Upper lobe of left lung (tissue), 6 donors: ENCODE data around the gene GRID1. TPM values are rescaled to one million over a fixed set of nuclear protein-coding genes. Genes with fewer than 3 reads are reported as not detected.

Experiments
- ATAC-seq, 2 donors: fragments of 200-7000 bp; cut with Tn5 transposase; one replicate each; pipeline ENCODE4 v1.9.1; 2022; ENCODE audit warnings: mild to moderate bottlenecking in 2 of 2, moderate library complexity in 2 of 2; ENCODE audit not compliant: low FRiP score in 2 of 2
- DNase-seq, 2 donors: peaks; one replicate each; pipeline ENCODE4 v3.0.0-alpha.2; 2019 to 2020
- H3K27ac ChIP-seq, 4 donors: fragments of 200-600 bp; sonication (generic); one replicate each; pipeline ENCODE4 v1.5.1; 2016 to 2019
- H3K27me3 ChIP-seq, 4 donors: fragments of 200-600 bp; sonication (generic); one replicate each; pipeline ENCODE4 v1.5.1; 2017 to 2019
- H3K36me3 ChIP-seq, 4 donors: fragments of 200-600 bp; sonication (generic); one replicate each; pipeline ENCODE4 v1.5.1; 2016 to 2019
- H3K4me1 ChIP-seq, 4 donors: fragments of 200-600 bp; sonication (generic); one replicate each; pipeline ENCODE4 v1.5.1; 2018 to 2019
- H3K4me3 ChIP-seq, 4 donors: fragments of 200-600 bp; sonication (generic); one replicate each; pipeline ENCODE4 v1.5.1; 2017 to 2019; ENCODE audit warnings: mild to moderate bottlenecking in 2 of 4, moderate library complexity in 1 of 4
- H3K9me3 ChIP-seq, 4 donors: fragments of 200-600 bp; sonication (generic); one replicate each; pipeline ENCODE4 v1.5.1; 2018 to 2019
- CTCF ChIP-seq, 6 experiments: fragments of 450-650 bp in 4 of 6; fragments of 200-600 bp in 2 of 6; sonication (generic) in 2 of 6; IDR thresholded peaks; one replicate each; pipeline ENCODE4 v1.5.1; 2016 to 2019; ENCODE audit warnings: antibody characterized with exemption in 6 of 6
- EP300 ChIP-seq, 4 donors: sonication (generic); formaldehyde crosslinking; IDR thresholded peaks; one replicate each; pipeline ENCODE4 v1.5.1; 2017; ENCODE audit warnings: antibody characterized with exemption in 4 of 4, control low read depth in 2 of 4
- POLR2A ChIP-seq, 4 donors: fragments of 450-650 bp; IDR thresholded peaks; one replicate each; pipeline ENCODE4 v1.5.1; 2016 to 2017; ENCODE audit warnings: antibody characterized with exemption in 4 of 4, mild to moderate bottlenecking in 2 of 4
- POLR2AphosphoS5 ChIP-seq, 2 donors: sonication (generic); formaldehyde crosslinking; IDR thresholded peaks; one replicate each; pipeline ENCODE4 v1.5.1; 2017; ENCODE audit warnings: antibody characterized with exemption in 2 of 2
- WGBS, 2 donors: methylation state at CpG; one replicate each; pipeline ENCODE4 v1.1.5; 2017 to 2018; 5-methylcytosine and 5-hydroxymethylcytosine counted together
- total RNA-seq, 6 donors: library from RNA; depleted of rRNA in 4 of 6; stranded (reverse); fragments of >200 nt in 4 of 6; gene quantifications; one replicate each; pipeline versions ENCODE4 v1.1.0 to v1.2.1, GENCODE V29; 2016 to 2021
- donor health status: DM: no; HTN: no; CAD: no; lungs with moderate emphysema.
- donor health status: DM: no; HTN: yes; CAD: no; lungs with severe emphysema.

The GRID1 gene
- total RNA-seq, 6 donors from 2014 or later, result 1.5 to 5.2 (median 3.2) TPM

DNA sequence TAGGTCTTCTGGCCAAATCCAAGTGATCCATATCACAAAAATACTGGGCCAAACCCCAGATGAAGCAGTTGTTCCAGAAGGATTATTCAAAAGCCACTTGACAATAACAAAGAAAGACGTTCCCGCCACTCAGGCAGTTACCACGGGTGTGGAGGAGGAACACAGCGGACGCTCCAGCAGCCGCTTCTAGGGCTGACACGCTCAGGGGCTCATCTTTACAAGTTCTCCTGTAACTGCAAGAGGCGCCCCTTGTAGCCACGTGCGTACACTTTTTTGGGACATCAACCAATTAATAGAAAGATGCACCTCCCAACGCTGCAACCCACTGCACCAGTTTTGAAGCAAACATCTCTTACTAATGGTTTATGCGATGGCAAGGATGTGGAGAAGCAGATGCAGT is 159.4 kb downstream of the GRID1 start:
- Histone ChIP-seq H3K4me3 (no peak overlapping the region), H3K27ac (no peak overlapping the region), H3K9me3 (no peaks in the 10 kb centered on the region), H3K4me1 (peaks cover 0 to 11% (median 0%) of the 10 kb centered on the region in 4 donors), H3K36me3 (no peaks in the 10 kb centered on the region), H3K27me3 (no peaks in the 10 kb centered on the region)
- ATAC-seq (no peak), DNase-seq (no peak)
- TF ChIP-seq EP300 (IDR thresholded peaks at IDR 0.05) (no peak), POLR2A (IDR thresholded peaks at IDR 0.05) (no peak), CTCF (IDR thresholded peaks at IDR 0.05) (no peak), POLR2AphosphoS5 (IDR thresholded peaks at IDR 0.05) (no peak)
- WGBS, 2 donors, result 90 to 91% methylated on average over 12 of the region's 12 CpGs

DNA sequence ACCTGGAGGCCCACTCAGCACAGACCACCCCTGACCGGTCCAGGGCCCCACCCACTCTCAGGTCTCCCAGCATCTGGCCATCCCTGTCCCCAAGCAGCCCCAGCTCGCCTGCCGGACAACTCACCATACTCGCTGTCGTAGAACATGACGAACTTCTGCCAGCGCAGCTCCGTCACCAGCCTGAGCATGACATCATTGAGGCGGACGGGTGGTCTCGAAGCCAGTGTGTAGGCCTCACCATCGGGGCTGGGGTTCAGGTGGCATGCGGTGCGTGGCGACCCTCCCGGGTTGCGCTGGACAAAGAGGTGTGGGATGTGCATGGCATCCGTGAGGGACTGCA is 160.4 kb downstream of the GRID1 start:
- 89 to 91% methylated on average over 13 to 18 of the region's 18 CpGs for WGBS, 2 donors
- Histone ChIP-seq H3K4me1 (peaks cover 0 to 11% (median 0%) of the 10 kb centered on the region in 4 donors), H3K4me3 (no peak overlapping the region), H3K9me3 (no peaks in the 10 kb centered on the region), H3K27ac (no peak overlapping the region), H3K36me3 (no peaks in the 10 kb centered on the region), H3K27me3 (no peaks in the 10 kb centered on the region)
- DNase-seq (peak in 1 of 2 donors; percentile 69), ATAC-seq (peak in 1 of 2 donors; percentile 43)
- TF ChIP-seq CTCF (IDR thresholded peaks at IDR 0.05) (no peak), POLR2A (IDR thresholded peaks at IDR 0.05) (no peak), POLR2AphosphoS5 (IDR thresholded peaks at IDR 0.05) (no peak), EP300 (IDR thresholded peaks at IDR 0.05) (no peak)

- WGBS, 2 donors, result 50 to 58% methylated on average over 7 of the region's 7 CpGs
- H3K27me3 ChIP-seq, result no peaks in the 10 kb centered on the region
- H3K9me3 ChIP-seq, result no peaks in the 10 kb centered on the region
- TF ChIP-seq CTCF (IDR thresholded peaks at IDR 0.05) (no peak), EP300 (IDR thresholded peaks at IDR 0.05) (no peak)
- H3K4me3 ChIP-seq, result no peak overlapping the region
- H3K4me1 ChIP-seq, result peaks cover 0 to 11% (median 0%) of the 10 kb centered on the region in 4 donors
- DNase-seq (no peak), ATAC-seq (no peak)
- H3K36me3 ChIP-seq, result no peaks in the 10 kb centered on the region
- H3K27ac ChIP-seq, result no peak overlapping the region
These were observed 161.0 kb downstream of the GRID1 start for GRCh38 chr10:86205306-86206239.

GRCh38 chr10:86204421-86205305 is 161.9 kb downstream of the GRID1 start:
- peak in 1 of 2 donors; percentile 9 for ATAC-seq
- H3K9me3 ChIP-seq, result no peaks in the 10 kb centered on the region
- H3K36me3 ChIP-seq, result no peaks in the 10 kb centered on the region
- no peak overlapping the region for H3K27ac ChIP-seq
- no peak for DNase-seq
- WGBS, 2 donors, result 75 to 80% methylated on average over 9 of the region's 9 CpGs
- peaks cover 0 to 11% (median 0%) of the 10 kb centered on the region in 4 donors for H3K4me1 ChIP-seq
- no peak overlapping the region for H3K4me3 ChIP-seq
- TF ChIP-seq POLR2A (IDR thresholded peaks at IDR 0.05) (no peak), CTCF (IDR thresholded peaks at IDR 0.05) (no peak), POLR2AphosphoS5 (IDR thresholded peaks at IDR 0.05) (no peak), EP300 (IDR thresholded peaks at IDR 0.05) (no peak)
- H3K27me3 ChIP-seq, result no peaks in the 10 kb centered on the region
